MCF 10A (cell line): Measurements from ENCODE around the gene ELK3. TPM values are rescaled to one million over a fixed set of nuclear protein-coding genes. Genes with fewer than 3 reads are reported as not detected.
A peak's percentile ranks its signal among the peaks of the same experiment; 100 is the strongest.

Experiments used
- BruUV-seq: library from RNA; stranded (reverse); fragments of 400-500 nt; replicated peaks from 2 replicates; lab custom pipeline; 2021; lab: Mats Ljungman, UMichigan
- CTCF ChIA-PET: fragments of 300-600 bp; sonication (Branson Sonifier 250); formaldehyde crosslinking; extraction: SDS; loops from one replicate; lab custom pipeline; 2021; ENCODE audit warnings: antibody characterized with exemption, inconsistent platforms; lab: Yijun Ruan, JAX
- POLR2A ChIA-PET: fragments of 300-600, 350-650 bp; sonication (Branson Sonifier 250); formaldehyde crosslinking; extraction: SDS; loops from one replicate; lab custom pipeline; 2020; ENCODE audit warnings: antibody characterized with exemption, inconsistent platforms; lab: Yijun Ruan, JAX
- DNase-seq: peaks from one replicate; pipeline ENCODE4 v3.0.0-alpha.2; 2018; ENCODE audit not compliant: unreplicated experiment
- H3K27ac Mint-ChIP-seq: one replicate; pipeline ENCODE4 v1.8.0; 2022; ENCODE audit warnings: mild to moderate bottlenecking, low read depth, mixed read lengths; ENCODE audit not compliant: unreplicated experiment
- H3K27me3 Mint-ChIP-seq: one replicate; pipeline ENCODE4 v1.8.0; 2022; ENCODE audit warnings: mixed read lengths; ENCODE audit not compliant: insufficient read depth, unreplicated experiment
- H3K36me3 Mint-ChIP-seq: one replicate; pipeline ENCODE4 v1.8.0; 2022; ENCODE audit warnings: mild to moderate bottlenecking, moderate library complexity, mixed read lengths; ENCODE audit not compliant: insufficient read depth, unreplicated experiment
- H3K4me1 Mint-ChIP-seq: one replicate; pipeline ENCODE4 v1.8.0; 2022; ENCODE audit warnings: mixed read lengths; ENCODE audit not compliant: insufficient read depth, unreplicated experiment
- H3K4me3 Mint-ChIP-seq: one replicate; pipeline ENCODE4 v1.8.0; 2022; ENCODE audit warnings: mild to moderate bottlenecking, moderate library complexity, mixed read lengths; ENCODE audit not compliant: unreplicated experiment
- H3K9me3 Mint-ChIP-seq: one replicate; pipeline ENCODE4 v1.8.0; 2022; ENCODE audit warnings: mixed read lengths; ENCODE audit not compliant: unreplicated experiment
- intact Hi-C: fragments of 100-400 bp; cut with micrococcal nuclease; formaldehyde crosslinking; loops from 2 replicates; pipeline ENCODE4 v1.14.1; 2022
- total RNA-seq: library from RNA; stranded (reverse); gene quantifications from 2 replicates; pipeline ENCODE4 v1.2.3, GENCODE V29; 2022
- TF ChIP-seq, protein P1 (sequence below): fragments of 200-600 bp; IDR thresholded peaks from one replicate; pipeline ENCODE4 v1.8.0; 2022; ENCODE audit warnings: antibody characterized with exemption, mild to moderate bottlenecking; ENCODE audit not compliant: unreplicated experiment

Gene ELK3
- total RNA-seq, 1 experiment from 2014 or later: 50.1 TPM

DNA sequence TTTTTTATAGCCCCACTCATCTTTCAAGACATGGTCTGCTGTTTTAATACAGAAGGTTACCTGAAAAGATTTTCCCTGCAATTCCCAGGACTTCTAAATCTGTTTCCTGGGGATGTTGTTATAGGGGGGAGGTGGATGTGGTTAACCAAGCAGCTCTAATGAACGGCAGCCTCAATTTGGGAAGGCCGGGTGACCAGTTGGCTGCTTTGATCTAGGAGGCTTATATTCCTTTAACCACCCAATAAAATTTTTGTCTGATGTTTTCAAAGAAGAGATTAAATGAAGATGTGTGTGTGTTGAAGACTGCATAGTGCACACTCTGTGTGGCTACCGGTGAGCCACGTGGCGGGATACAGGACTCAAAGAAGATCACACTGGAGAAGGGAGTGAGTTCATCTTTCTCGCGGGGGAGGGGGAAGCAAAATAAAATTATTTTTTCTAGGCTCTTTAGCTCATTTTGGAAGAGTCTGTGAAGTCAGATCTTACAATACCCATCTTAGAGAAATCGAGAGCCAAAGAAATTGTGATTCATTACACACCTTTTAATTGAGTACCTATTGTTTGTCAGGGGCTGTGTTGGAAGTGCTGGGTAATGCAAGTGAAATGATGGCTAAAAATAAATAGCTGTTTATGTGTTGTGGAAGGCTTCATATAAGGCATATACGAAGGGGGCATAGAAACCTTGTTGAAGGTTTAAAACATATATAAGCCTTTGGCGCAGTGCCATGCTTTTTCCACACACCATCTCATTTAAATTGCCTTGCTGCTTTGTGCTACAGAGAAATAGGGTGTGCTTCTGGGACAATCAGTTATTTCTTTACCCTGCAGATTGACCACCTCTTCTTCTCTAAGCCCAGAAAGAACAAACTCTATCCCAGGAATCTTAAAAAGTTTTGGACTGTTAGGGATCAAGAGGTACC, 18.5 kb downstream of the ELK3 start:
- Mint-ChIP-seq H3K4me3 (no peak overlapping the region), H3K4me1 (peaks cover 61% of the 10 kb centered on the region), H3K36me3 (peaks cover 55% of the 10 kb centered on the region), H3K27me3 (no peaks in the 10 kb centered on the region), H3K9me3 (no peaks in the 10 kb centered on the region), H3K27ac (peak overlapping the region; percentile 100)
- TF ChIP-seq, protein P1, sequence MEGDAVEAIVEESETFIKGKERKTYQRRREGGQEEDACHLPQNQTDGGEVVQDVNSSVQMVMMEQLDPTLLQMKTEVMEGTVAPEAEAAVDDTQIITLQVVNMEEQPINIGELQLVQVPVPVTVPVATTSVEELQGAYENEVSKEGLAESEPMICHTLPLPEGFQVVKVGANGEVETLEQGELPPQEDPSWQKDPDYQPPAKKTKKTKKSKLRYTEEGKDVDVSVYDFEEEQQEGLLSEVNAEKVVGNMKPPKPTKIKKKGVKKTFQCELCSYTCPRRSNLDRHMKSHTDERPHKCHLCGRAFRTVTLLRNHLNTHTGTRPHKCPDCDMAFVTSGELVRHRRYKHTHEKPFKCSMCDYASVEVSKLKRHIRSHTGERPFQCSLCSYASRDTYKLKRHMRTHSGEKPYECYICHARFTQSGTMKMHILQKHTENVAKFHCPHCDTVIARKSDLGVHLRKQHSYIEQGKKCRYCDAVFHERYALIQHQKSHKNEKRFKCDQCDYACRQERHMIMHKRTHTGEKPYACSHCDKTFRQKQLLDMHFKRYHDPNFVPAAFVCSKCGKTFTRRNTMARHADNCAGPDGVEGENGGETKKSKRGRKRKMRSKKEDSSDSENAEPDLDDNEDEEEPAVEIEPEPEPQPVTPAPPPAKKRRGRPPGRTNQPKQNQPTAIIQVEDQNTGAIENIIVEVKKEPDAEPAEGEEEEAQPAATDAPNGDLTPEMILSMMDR: no peak
- ChIA-PET CTCF (interaction anchor here (0.8 to 11.0 kb wide), 11 partner anchors 9 to 333 kb away, joined by 3 to 190 read pairs (median 4); no protein-coding TSS in a partner anchor), POLR2A (interaction anchor here (0.7 to 12.3 kb wide), 9 partner anchors 8 to 1967 kb away, joined by 3 to 187 read pairs (median 3); partner anchors contain the start of gene CDK17)
- BruUV-seq: no TSS peak
- no peak for DNase-seq
- intact Hi-C loops: no loop called here

DNA sequence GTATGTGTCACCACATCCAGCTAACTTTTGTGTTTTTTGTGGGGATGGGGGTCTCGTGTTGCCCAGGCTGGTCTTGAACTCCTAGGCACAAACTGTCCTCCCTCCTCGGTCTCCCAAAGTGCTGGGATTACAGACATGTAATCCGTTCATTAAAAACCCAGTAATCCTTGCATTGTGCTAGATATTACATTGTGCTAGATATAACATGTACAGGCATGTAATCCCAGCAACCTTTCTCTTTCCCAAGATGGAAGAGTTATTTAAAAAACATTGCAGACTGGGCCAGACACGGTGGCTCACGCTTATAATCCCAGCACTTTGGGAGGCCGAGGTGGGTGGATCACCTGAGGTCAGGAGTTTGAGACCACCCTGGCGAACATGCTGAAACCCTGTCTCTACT, 19.7 kb downstream of the ELK3 start:
- no peak overlapping the region for H3K4me3 Mint-ChIP-seq
- DNase-seq: no peak
- intact Hi-C loops: loop anchor here (2.0 kb wide), 1 partner anchor 187 kb away; the partner anchor contains the start of gene CDK17
- POLR2A ChIA-PET: interaction anchor here (1.1 to 12.3 kb wide), 5 partner anchors 16 to 186 kb away, joined by 3 to 187 read pairs (median 5); partner anchors contain the start of gene CDK17
- peaks cover 61% of the 10 kb centered on the region for H3K4me1 Mint-ChIP-seq
- no peaks in the 10 kb centered on the region for H3K27me3 Mint-ChIP-seq
- peak overlapping the region; percentile 100 for H3K27ac Mint-ChIP-seq
- no TSS peak for BruUV-seq
- CTCF ChIA-PET: interaction anchor here (0.8 to 11.0 kb wide), 10 partner anchors 10 to 332 kb away, joined by 4 to 190 read pairs (median 6); no protein-coding TSS in a partner anchor
- no peaks in the 10 kb centered on the region for H3K9me3 Mint-ChIP-seq
- TF ChIP-seq, protein P1: no peak
- peaks cover 59% of the 10 kb centered on the region for H3K36me3 Mint-ChIP-seq

DNA sequence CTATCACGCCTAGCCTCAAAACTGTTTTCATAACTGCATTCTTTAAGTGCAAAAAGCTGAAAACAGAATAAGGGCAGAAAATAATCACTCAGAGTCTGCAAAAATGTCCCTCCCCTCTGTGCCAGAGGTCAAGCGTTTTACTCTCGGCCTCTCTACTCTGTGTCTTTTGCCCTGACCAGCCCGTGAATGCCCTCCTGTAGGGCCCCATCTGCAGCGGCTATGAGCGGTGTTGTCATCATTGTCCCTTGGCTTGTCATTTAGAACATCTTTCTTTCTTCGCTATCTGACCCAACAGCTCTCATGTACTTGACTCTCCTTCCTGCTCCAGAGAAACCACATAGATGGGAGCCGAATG, 21.7 kb downstream of the ELK3 start:
- Mint-ChIP-seq H3K9me3 (no peaks in the 10 kb centered on the region), H3K4me1 (peaks cover 71% of the 10 kb centered on the region)

More for the DNA sequence above, 21.7 kb downstream of the ELK3 start:
- TF ChIP-seq, protein P1: no peak
- no TSS peak for BruUV-seq
- intact Hi-C loops: loop anchor here (1.0 to 5.0 kb wide), 5 partner anchors 18 to 301 kb away; partner anchors contain the start of gene CDK17
- DNase-seq: no peak
- ChIA-PET POLR2A (interaction anchor here (0.9 to 12.3 kb wide), 10 partner anchors 13 to 301 kb away, joined by 3 to 187 read pairs (median 6); partner anchors contain the start of genes CDK17 and LTA4H), CTCF (interaction anchor here (0.6 to 11.0 kb wide), 40 partner anchors 11 to 302 kb away, joined by 3 to 190 read pairs (median 5); no protein-coding TSS in a partner anchor)
- Mint-ChIP-seq H3K27ac (peak overlapping the region; percentile 100), H3K4me3 (no peak overlapping the region), H3K36me3 (peaks cover 57% of the 10 kb centered on the region), H3K27me3 (no peaks in the 10 kb centered on the region)
